ENCODE measurements around the gene COL17A1. TPM values are rescaled to one million over a fixed set of nuclear protein-coding genes. Genes with fewer than 3 reads are reported as not detected.

COL17A1 gene
- total RNA-seq, 1 donor from 2014 or later, result 1.5 TPM

- no peak for TF ChIP-seq CTCF (IDR thresholded peaks at IDR 0.05)
- ATAC-seq (no peak), DNase-seq (no peak)
- intact Hi-C loops (cut with DNase I), result no loop called here
- Histone ChIP-seq H3K4me1 (no peaks in the 10 kb centered on the region), H3K27me3 (no peaks in the 10 kb centered on the region), H3K9me3 (no peaks in the 10 kb centered on the region), H3K27ac (no peak overlapping the region), H3K36me3 (no peaks in the 10 kb centered on the region), H3K4me3 (no peak overlapping the region)
Observed at GRCh38 chr10:104049504-104050250, 36.0 kb downstream of the COL17A1 start.

- intact Hi-C loops (cut with DNase I), result no loop called here
- Histone ChIP-seq H3K9me3 (no peaks in the 10 kb centered on the region), H3K4me3 (no peak overlapping the region), H3K4me1 (no peaks in the 10 kb centered on the region), H3K27me3 (no peaks in the 10 kb centered on the region), H3K27ac (no peak overlapping the region), H3K36me3 (no peaks in the 10 kb centered on the region)
- TF ChIP-seq CTCF (IDR thresholded peaks at IDR 0.05), result no peak
- ATAC-seq (no peak), DNase-seq (no peak)
Observed at GRCh38 chr10:104046651-104047050, 39.0 kb downstream of the COL17A1 start.

GRCh38 chr10:104045151-104046089 lies 40.3 kb downstream of the COL17A1 start:
- H3K27me3 ChIP-seq, result no peaks in the 10 kb centered on the region
- no peaks in the 10 kb centered on the region for H3K9me3 ChIP-seq
- intact Hi-C loops (cut with DNase I), result no loop called here
- DNase-seq, result no peak
- peak; percentile 58 for TF ChIP-seq CTCF (IDR thresholded peaks at IDR 0.05)
- H3K4me1 ChIP-seq, result no peaks in the 10 kb centered on the region
- H3K36me3 ChIP-seq, result no peaks in the 10 kb centered on the region
- ATAC-seq, result peak; percentile 87
- no peak overlapping the region for H3K27ac ChIP-seq
- H3K4me3 ChIP-seq, result no peak overlapping the region

GRCh38 chr10:104043854-104044253 lies 41.8 kb downstream of the COL17A1 start:
- TF ChIP-seq CTCF (IDR thresholded peaks at IDR 0.05), result no peak
- no peak overlapping the region for H3K27ac ChIP-seq
- intact Hi-C loops (cut with DNase I), result no loop called here
- no peak overlapping the region for H3K4me3 ChIP-seq
- no peaks in the 10 kb centered on the region for H3K27me3 ChIP-seq
- ATAC-seq (no peak), DNase-seq (no peak)
- no peaks in the 10 kb centered on the region for H3K9me3 ChIP-seq
- H3K4me1 ChIP-seq, result no peaks in the 10 kb centered on the region
- H3K36me3 ChIP-seq, result no peaks in the 10 kb centered on the region

- Histone ChIP-seq H3K4me1 (no peaks in the 10 kb centered on the region), H3K36me3 (no peaks in the 10 kb centered on the region), H3K27me3 (no peaks in the 10 kb centered on the region), H3K4me3 (no peak overlapping the region), H3K9me3 (no peaks in the 10 kb centered on the region), H3K27ac (no peak overlapping the region)
- TF ChIP-seq CTCF (IDR thresholded peaks at IDR 0.05), result no peak
- no peak for DNase-seq
- no peak for ATAC-seq
- intact Hi-C loops (cut with DNase I), result no loop called here
Observed at GRCh38 chr10:104043185-104043830, 42.4 kb downstream of the COL17A1 start.

Data from upper lobe of right lung (tissue), 1 donor.